PC-3 (cell line): ENCODE results near the gene PHYKPL. TPM values are rescaled to one million over a fixed set of nuclear protein-coding genes. Genes with fewer than 3 reads are reported as not detected.

Experiments used
- ATAC-seq: fragments of 200-7000 bp; cut with Tn5 transposase; 2 replicates; pipeline ENCODE4 v1.9.1; 2020; ENCODE audit warnings: mild to moderate bottlenecking, moderate library complexity
- BruUV-seq: library from RNA; stranded (reverse); fragments of 400-500 nt; replicated peaks from 2 replicates; lab custom pipeline; 2021; lab: Mats Ljungman, UMichigan
- CTCF ChIA-PET: fragments of 300-600 bp; sonication (Branson Sonifier 250); formaldehyde crosslinking; loops from one replicate; lab custom pipeline; 2022; ENCODE audit warnings: antibody characterized with exemption; lab: Charles Lee
- POLR2A ChIA-PET: fragments of 300-600 bp; sonication (Branson Sonifier 250); formaldehyde crosslinking; loops from one replicate; lab custom pipeline; 2022; ENCODE audit warnings: antibody characterized with exemption; ENCODE audit not compliant: unreplicated experiment; lab: Charles Lee
- DNase-seq: peaks from one replicate; pipeline ENCODE4 v3.0.0-alpha.2; 2015
- H2AFZ ChIP-seq: fragments of 300-600 bp; sonication (generic); 2 replicates; pipeline ENCODE4 v1.6.0; 2016; ENCODE audit warnings: antibody characterized with exemption, low read length
- H3F3A ChIP-seq: fragments of 300-600 bp; sonication (generic); one replicate; pipeline ENCODE4 v1.6.0; 2017; ENCODE audit warnings: antibody characterized with exemption, low read length, control low read depth, mild to moderate bottlenecking; ENCODE audit not compliant: unreplicated experiment
- H3K27ac ChIP-seq: fragments of 300-600 bp; sonication (generic); 2 replicates; pipeline ENCODE4 v1.5.1; 2016; ENCODE audit warnings: mild to moderate bottlenecking, low read length
- H3K27me3 ChIP-seq: fragments of 300-600 bp; sonication (generic); 2 replicates; pipeline ENCODE4 v1.6.1; 2016; ENCODE audit warnings: low read length, mixed read lengths
- H3K36me3 ChIP-seq: fragments of 300-600 bp; sonication (generic); 2 replicates; pipeline ENCODE4 v1.6.1; 2016; ENCODE audit warnings: low read depth, mixed run types, low read length, mixed read lengths
- H3K4me1 ChIP-seq: fragments of 300-600 bp; sonication (generic); 2 replicates; pipeline ENCODE4 v1.5.1; 2016; ENCODE audit warnings: low read length; ENCODE audit not compliant: insufficient read depth
- H3K4me2 ChIP-seq: fragments of 300-600 bp; sonication (generic); 2 replicates; pipeline ENCODE4 v1.6.0; 2016; ENCODE audit warnings: low read length
- H3K4me3 ChIP-seq: fragments of 300-600 bp; sonication (generic); 2 replicates; pipeline ENCODE4 v1.5.1; 2016; ENCODE audit warnings: mild to moderate bottlenecking, low read length, mixed read lengths
- H3K79me2 ChIP-seq: fragments of 300-600 bp; sonication (generic); 2 replicates; pipeline ENCODE4 v1.6.1; 2017; ENCODE audit warnings: low read length, mixed read lengths
- H3K9ac ChIP-seq: fragments of 300-600 bp; sonication (generic); 2 replicates; pipeline ENCODE4 v1.6.0; 2016; ENCODE audit warnings: mild to moderate bottlenecking, low read length
- H3K9me2 ChIP-seq: fragments of 300-600 bp; sonication (generic); replicated peaks from 2 replicates; pipeline ENCODE4 v1.6.1; 2016; ENCODE audit warnings: mixed run types, low read length, mixed read lengths
- H3K9me3 ChIP-seq: fragments of 300-600 bp; sonication (generic); 2 replicates; pipeline ENCODE4 v1.6.1; 2016; ENCODE audit warnings: low read length, mixed read lengths
- H4K20me1 ChIP-seq: fragments of 300-600 bp; sonication (generic); 2 replicates; pipeline ENCODE4 v1.6.1; 2016; ENCODE audit warnings: low read length, mixed read lengths
- CTCF ChIP-seq: fragments of 300-600 bp; sonication (generic); conservative IDR thresholded peaks from 2 replicates; pipeline ENCODE4 v1.5.1; 2017; ENCODE audit warnings: antibody characterized with exemption, low read depth, mild to moderate bottlenecking, low read length
- EZH2 ChIP-seq: fragments of 300-600 bp; sonication (generic); IDR thresholded peaks from one replicate; pipeline ENCODE4 v1.6.1; 2017; ENCODE audit warnings: antibody characterized with exemption, mild to moderate bottlenecking, low read length; ENCODE audit not compliant: unreplicated experiment
- EZH2phosphoT487 ChIP-seq: fragments of 300-600 bp; sonication (generic); IDR thresholded peaks from 2 replicates; pipeline ENCODE4 v1.6.1; 2018; ENCODE audit warnings: mild to moderate bottlenecking, antibody characterized with exemption, low read length, borderline replicate concordance
- intact Hi-C: fragments of 100-400 bp; cut with micrococcal nuclease; formaldehyde crosslinking; loops from 2 replicates; pipeline ENCODE4 v1.9.0; 2023
- total RNA-seq: library from RNA; depleted of rRNA; stranded (reverse); fragments of >200 nt; gene quantifications from 2 replicates; pipeline ENCODE4 v1.2.3, GENCODE V29; 2014

PHYKPL gene
- total RNA-seq, 1 experiment from 2014 or later, result 31.2 TPM

- no peak for DNase-seq
- Histone ChIP-seq H3F3A (no peaks in the 10 kb centered on the region), H3K79me2 (no peaks in the 10 kb centered on the region), H3K4me1 (no peaks in the 10 kb centered on the region), H3K4me3 (no peak overlapping the region), H3K4me2 (no peak overlapping the region), H3K9ac (no peak overlapping the region), H2AFZ (no peak overlapping the region), H3K27ac (no peak overlapping the region), H3K9me3 (no peaks in the 10 kb centered on the region), H3K9me2 (no peaks in the 10 kb centered on the region), H3K27me3 (no peaks in the 10 kb centered on the region), H3K36me3 (no peaks in the 10 kb centered on the region), H4K20me1 (no peaks in the 10 kb centered on the region)
- intact Hi-C loops, result no loop called here
- no peak for ATAC-seq
- POLR2A ChIA-PET, result no interaction called here
- no TSS peak for BruUV-seq
- CTCF ChIA-PET, result no interaction called here
- TF ChIP-seq EZH2, result no peak
- TF ChIP-seq CTCF, result no peak
- TF ChIP-seq EZH2phosphoT487, result no peak
Observed at GRCh38 chr5:178265746-178266145, 33.1 kb upstream of the PHYKPL start.

- Histone ChIP-seq H3F3A (no peaks in the 10 kb centered on the region), H3K27ac (no peak overlapping the region), H3K27me3 (no peaks in the 10 kb centered on the region), H4K20me1 (no peaks in the 10 kb centered on the region), H3K4me1 (no peaks in the 10 kb centered on the region), H3K4me3 (no peak overlapping the region), H3K36me3 (no peaks in the 10 kb centered on the region), H3K79me2 (no peaks in the 10 kb centered on the region), H3K9me2 (no peaks in the 10 kb centered on the region), H3K9me3 (no peaks in the 10 kb centered on the region), H3K9ac (no peak overlapping the region), H3K4me2 (no peak overlapping the region), H2AFZ (no peak overlapping the region)
- CTCF ChIA-PET, result no interaction called here
- ATAC-seq, result no peak
- POLR2A ChIA-PET, result no interaction called here
- DNase-seq, result no peak
- TF ChIP-seq CTCF (no peak), EZH2phosphoT487 (no peak), EZH2 (no peak)
- intact Hi-C loops, result no loop called here
- no TSS peak for BruUV-seq
Observed at GRCh38 chr5:178264044-178264443, 31.4 kb upstream of the PHYKPL start.

- Histone ChIP-seq H3K27ac (no peak overlapping the region), H3K4me1 (no peaks in the 10 kb centered on the region), H3K4me3 (no peak overlapping the region), H4K20me1 (no peaks in the 10 kb centered on the region), H3K9me2 (no peaks in the 10 kb centered on the region), H3K36me3 (no peaks in the 10 kb centered on the region), H3K9me3 (no peaks in the 10 kb centered on the region), H3K79me2 (no peaks in the 10 kb centered on the region), H3K4me2 (no peak overlapping the region), H3F3A (no peaks in the 10 kb centered on the region), H2AFZ (no peak overlapping the region), H3K9ac (no peak overlapping the region), H3K27me3 (no peaks in the 10 kb centered on the region)
- ChIA-PET POLR2A (no interaction called here), CTCF (no interaction called here)
- no peak for ATAC-seq
- no TSS peak for BruUV-seq
- DNase-seq, result no peak
- intact Hi-C loops, result no loop called here
- TF ChIP-seq EZH2 (no peak), CTCF (no peak), EZH2phosphoT487 (no peak)
Observed at GRCh38 chr5:178261666-178262600, 29.3 kb upstream of the PHYKPL start.
